CD4-positive, alpha-beta memory T cell (primary cell): ENCODE results near the gene RTL9. TPM values are rescaled to one million over a fixed set of nuclear protein-coding genes. Genes with fewer than 3 reads are reported as not detected.

ENCODE experiments used
- CTCF ChIA-PET: fragments of 350-600 bp; sonication (Branson Sonifier 250); formaldehyde crosslinking; loops from one replicate; lab custom pipeline; 2021; ENCODE audit warnings: inconsistent platforms; ENCODE audit not compliant: partially characterized antibody; lab: Charles Lee
- POLR2A ChIA-PET: fragments of 350-600 bp; sonication (Branson Sonifier 250); formaldehyde crosslinking; loops from one replicate; lab custom pipeline; 2021; ENCODE audit not compliant: partially characterized antibody; lab: Charles Lee
- DNase-seq, 5 donors: peaks; one replicate each; pipeline versions ENCODE4 v3.0.0 to v3.0.0-alpha.2; 2020 to 2022; ENCODE audit warnings: mixed read lengths in 1 of 5
- H3K27ac ChIP-seq: one replicate; pipeline ENCODE4 v1.7.0; 2013; ENCODE audit warnings: low read depth, low read length
- H3K27me3 ChIP-seq: 2 replicates; pipeline ENCODE4 v1.7.0; 2013; ENCODE audit warnings: mild to moderate bottlenecking, low read length, moderate library complexity; ENCODE audit not compliant: insufficient read depth
- H3K36me3 ChIP-seq: 2 replicates; pipeline ENCODE4 v1.7.0; 2013; ENCODE audit warnings: mild to moderate bottlenecking, low read length, moderate library complexity; ENCODE audit not compliant: insufficient read depth
- H3K4me1 ChIP-seq: 2 replicates; pipeline ENCODE4 v1.7.0; 2013; ENCODE audit warnings: mild to moderate bottlenecking, low read length, moderate library complexity; ENCODE audit not compliant: insufficient read depth
- H3K4me3 ChIP-seq, 2 donors: one replicate each; pipeline ENCODE4 v1.7.0; 2013; ENCODE audit warnings: low read length in 2 of 2, mild to moderate bottlenecking in 1 of 2
- H3K9me3 ChIP-seq, 2 donors: one replicate each; pipeline ENCODE4 v1.7.0; 2013; ENCODE audit warnings: low read length in 2 of 2, control low read depth in 1 of 2; ENCODE audit not compliant: control insufficient read depth in 1 of 2
- H3K27ac Mint-ChIP-seq, 7 donors: one replicate each; pipeline ENCODE4 v1.8.0; 2020 to 2021; ENCODE audit warnings: mixed read lengths in 7 of 7, mild to moderate bottlenecking in 6 of 7, inconsistent platforms in 3 of 7, moderate library complexity in 3 of 7
- H3K27me3 Mint-ChIP-seq, 2 donors: one replicate each; pipeline ENCODE4 v1.8.0; 2020 to 2021; ENCODE audit warnings: mixed read lengths in 2 of 2
- H3K36me3 Mint-ChIP-seq, 2 donors: one replicate each; pipeline ENCODE4 v1.8.0; 2020 to 2021; ENCODE audit warnings: mixed read lengths in 2 of 2, inconsistent platforms in 1 of 2, mild to moderate bottlenecking in 1 of 2
- H3K4me1 Mint-ChIP-seq, 4 donors: one replicate each; pipeline ENCODE4 v1.8.0; 2020 to 2021; ENCODE audit warnings: mixed read lengths in 4 of 4, mild to moderate bottlenecking in 1 of 4
- H3K4me3 Mint-ChIP-seq, 8 donors: one replicate each; pipeline ENCODE4 v1.8.0; 2020 to 2021; ENCODE audit warnings: mixed read lengths in 8 of 8, mild to moderate bottlenecking in 7 of 8, moderate library complexity in 6 of 8, inconsistent platforms in 3 of 8
- H3K9me3 Mint-ChIP-seq, 8 donors: one replicate each; pipeline ENCODE4 v1.8.0; 2020 to 2021; ENCODE audit warnings: mixed read lengths in 8 of 8, mild to moderate bottlenecking in 5 of 8, inconsistent platforms in 3 of 8, moderate library complexity in 1 of 8
- intact Hi-C: fragments of 100-400 bp; cut with micrococcal nuclease; formaldehyde crosslinking; loops from one replicate; pipeline ENCODE4 v1.15.1; 2023
- polyA plus RNA-seq, 2 donors: library from polyadenylated mRNA; unstranded; fragments of 300-500 nt; fragmentation: Illumina TruSeq; gene quantifications; one replicate each; pipeline ENCODE4 v1.2.3, GENCODE V29; 2021
- total RNA-seq, 2 experiments: library from RNA; stranded (reverse); gene quantifications; one replicate each; pipeline ENCODE4 v1.2.3, GENCODE V29; 2021

The RTL9 gene
- total and polyA plus RNA-seq, 4 experiments from 2014 or later: not detected

- no peaks in the 10 kb centered on the region for H3K27me3 ChIP-seq
- ChIA-PET CTCF (interaction anchor here (0.9 to 2.8 kb wide), 9 partner anchors 12 to 171 kb away, joined by 3 to 12 read pairs (median 5); no protein-coding TSS in a partner anchor), POLR2A (interaction anchor here (0.7 to 5.4 kb wide), 25 partner anchors 10 to 585 kb away, joined by 3 to 76 read pairs (median 4); partner anchors contain the start of gene ACSL4)
- H3K36me3 Mint-ChIP-seq: peaks cover 3 to 13% of the 10 kb centered on the region in 2 donors
- H3K36me3 ChIP-seq: no peaks in the 10 kb centered on the region
- H3K4me1 ChIP-seq: peaks cover 37% of the 10 kb centered on the region
- intact Hi-C loops: loop anchor here (5.0 to 10.0 kb wide), 5 partner anchors 50 to 780 kb away; partner anchors contain the start of genes NXT2 and TMEM164
- H3K9me3 Mint-ChIP-seq: no peaks in the 10 kb centered on the region
- no peaks in the 10 kb centered on the region for H3K27me3 Mint-ChIP-seq
- no peaks in the 10 kb centered on the region for H3K9me3 ChIP-seq
- H3K27ac ChIP-seq: peak overlapping the region; percentile 68
- peak in 3 of 5 donors; percentile 24 to 52 (median 27) for DNase-seq
- peak overlapping the region; percentile 71 to 95 (median 93) for H3K27ac Mint-ChIP-seq
- H3K4me1 Mint-ChIP-seq: peaks cover 22 to 51% (median 29%) of the 10 kb centered on the region in 4 donors
- peak overlapping the region; percentile 89 to 98 (median 96) for H3K4me3 Mint-ChIP-seq
- peak overlapping the region; percentile 44 to 75 for H3K4me3 ChIP-seq
These were observed 41.4 kb upstream of the RTL9 start for GRCh38 chrX:110317061-110317819.

- peak; percentile 80 to 86 (median 83) for DNase-seq
- Mint-ChIP-seq H3K27ac (peak within 1 kb of the TSS; percentile 93 to 98 (median 97)), H3K4me3 (peak within 1 kb of the TSS; percentile 93 to 98 (median 96)), H3K36me3 (peaks cover 3 to 13% of the 10 kb centered on the region in 2 donors), H3K9me3 (no peaks in the 10 kb centered on the region), H3K4me1 (peaks cover 16 to 44% (median 24%) of the 10 kb centered on the region in 4 donors), H3K27me3 (no peaks in the 10 kb centered on the region)
- intact Hi-C loops: loop anchor here (1.0 to 10.0 kb wide), 7 partner anchors 51 to 781 kb away; partner anchors contain the start of genes NXT2 and TMEM164
- peaks cover 31% of the 10 kb centered on the region for H3K4me1 ChIP-seq
- H3K9me3 ChIP-seq: no peaks in the 10 kb centered on the region
- peak within 1 kb of the TSS; percentile 68 for H3K27ac ChIP-seq
- H3K36me3 ChIP-seq: no peaks in the 10 kb centered on the region
- CTCF ChIA-PET: interaction anchor here (1.2 to 2.8 kb wide), 9 partner anchors 13 to 171 kb away, joined by 3 to 12 read pairs (median 5); no protein-coding TSS in a partner anchor
- no peaks in the 10 kb centered on the region for H3K27me3 ChIP-seq
- POLR2A ChIA-PET: interaction anchor here (0.6 to 5.4 kb wide), 29 partner anchors 11 to 781 kb away, joined by 3 to 76 read pairs (median 4); partner anchors contain the start of gene ACSL4
- H3K4me3 ChIP-seq: peak within 1 kb of the TSS; percentile 47 to 75
These were observed 40.6 kb upstream of the RTL9 start, which contains the start of gene AMMECR1 for GRCh38 chrX:110317820-110318663. Gene AMMECR1 (minus strand): TSS chrX:110318085. CDS start chrX:110318071, 14 bp downstream.

- peak overlapping the region; percentile 68 for H3K27ac ChIP-seq
- H3K4me1 Mint-ChIP-seq: peaks cover 12 to 38% (median 21%) of the 10 kb centered on the region in 4 donors
- H3K9me3 Mint-ChIP-seq: no peaks in the 10 kb centered on the region
- intact Hi-C loops: loop anchor here (1.0 to 10.0 kb wide), 7 partner anchors 51 to 781 kb away; partner anchors contain the start of genes NXT2 and TMEM164
- DNase-seq: no peak
- peaks cover 3 to 13% of the 10 kb centered on the region in 2 donors for H3K36me3 Mint-ChIP-seq
- H3K27ac Mint-ChIP-seq: peak overlapping the region; percentile 93 to 98 (median 97)
- ChIA-PET POLR2A (interaction anchor here (0.6 to 5.4 kb wide), 15 partner anchors 14 to 781 kb away, joined by 3 to 76 read pairs (median 6); partner anchors contain the start of gene ACSL4), CTCF (interaction anchor here (1.3 to 2.8 kb wide), 5 partner anchors 81 to 172 kb away, joined by 3 to 12 read pairs (median 7); no protein-coding TSS in a partner anchor)
- no peaks in the 10 kb centered on the region for H3K9me3 ChIP-seq
- peaks cover 27% of the 10 kb centered on the region for H3K4me1 ChIP-seq
- no peaks in the 10 kb centered on the region for H3K36me3 ChIP-seq
- no peaks in the 10 kb centered on the region for H3K27me3 Mint-ChIP-seq
- peak overlapping the region; percentile 93 to 98 (median 94) for H3K4me3 Mint-ChIP-seq
- no peaks in the 10 kb centered on the region for H3K27me3 ChIP-seq
- peak overlapping the region; percentile 47 to 68 for H3K4me3 ChIP-seq
These were observed 40.0 kb upstream of the RTL9 start for GRCh38 chrX:110318664-110318968.

- CTCF ChIA-PET: no interaction called here
These were observed 38.2 kb upstream of the RTL9 start for GRCh38 chrX:110320381-110320987.

GRCh38 chrX:110321081-110321480, 37.6 kb upstream of the RTL9 start:
- CTCF ChIA-PET: interaction anchor here (1.7 kb wide), 1 partner anchor 153 kb away, joined by 4 read pairs; no protein-coding TSS in a partner anchor
- intact Hi-C loops: no loop called here
- Mint-ChIP-seq H3K4me1 (peaks cover 3 to 16% (median 4%) of the 10 kb centered on the region in 4 donors), H3K4me3 (no peak overlapping the region), H3K27ac (no peak overlapping the region), H3K9me3 (no peaks in the 10 kb centered on the region), H3K36me3 (peaks cover 3 to 13% of the 10 kb centered on the region in 2 donors), H3K27me3 (peaks cover 0 to 2% of the 10 kb centered on the region in 2 donors)
- no peaks in the 10 kb centered on the region for H3K36me3 ChIP-seq
- peaks cover 5% of the 10 kb centered on the region for H3K4me1 ChIP-seq
- no peaks in the 10 kb centered on the region for H3K27me3 ChIP-seq
- no peak overlapping the region for H3K27ac ChIP-seq
- DNase-seq: no peak
- H3K4me3 ChIP-seq: no peak overlapping the region
- no peaks in the 10 kb centered on the region for H3K9me3 ChIP-seq
- POLR2A ChIA-PET: no interaction called here

More at GRCh38 chrX:110320381-110320987, 38.2 kb upstream of the RTL9 start:
- Histone ChIP-seq H3K27me3 (no peaks in the 10 kb centered on the region), H3K9me3 (no peaks in the 10 kb centered on the region), H3K27ac (no peak overlapping the region), H3K36me3 (no peaks in the 10 kb centered on the region), H3K4me3 (no peak overlapping the region), H3K4me1 (peaks cover 9% of the 10 kb centered on the region)
- Mint-ChIP-seq H3K27ac (no peak overlapping the region), H3K36me3 (peaks cover 3 to 13% of the 10 kb centered on the region in 2 donors), H3K4me1 (peaks cover 4 to 19% (median 6%) of the 10 kb centered on the region in 4 donors), H3K27me3 (peaks cover 0 to 2% of the 10 kb centered on the region in 2 donors), H3K9me3 (no peaks in the 10 kb centered on the region), H3K4me3 (no peak overlapping the region)
- POLR2A ChIA-PET: no interaction called here
- intact Hi-C loops: no loop called here
- DNase-seq: no peak

- ChIA-PET POLR2A (no interaction called here), CTCF (interaction anchor here (0.8 to 1.7 kb wide), 2 partner anchors 89 to 154 kb away, joined by 3 to 4 read pairs; no protein-coding TSS in a partner anchor)
- Histone ChIP-seq H3K9me3 (no peaks in the 10 kb centered on the region), H3K4me1 (peaks cover 5% of the 10 kb centered on the region), H3K27ac (no peak overlapping the region), H3K27me3 (no peaks in the 10 kb centered on the region), H3K4me3 (no peak overlapping the region), H3K36me3 (no peaks in the 10 kb centered on the region)
- DNase-seq: no peak
- Mint-ChIP-seq H3K9me3 (no peaks in the 10 kb centered on the region), H3K4me3 (no peak overlapping the region), H3K4me1 (peaks cover 3 to 10% (median 4%) of the 10 kb centered on the region in 4 donors), H3K36me3 (peaks cover 3 to 12% of the 10 kb centered on the region in 2 donors), H3K27ac (no peak overlapping the region), H3K27me3 (peaks cover 0 to 2% of the 10 kb centered on the region in 2 donors)
- intact Hi-C loops: no loop called here
These were observed 37.0 kb upstream of the RTL9 start for GRCh38 chrX:110321670-110322069.
